Left kidney (tissue), 2 donors: ENCODE data around the gene ARHGAP42. TPM values are rescaled to one million over a fixed set of nuclear protein-coding genes. Genes with fewer than 3 reads are reported as not detected.

Experiments used
- DNase-seq: peaks from one replicate; pipeline ENCODE4 v3.0.0-alpha.2; 2013
- polyA plus RNA-seq: library from polyadenylated mRNA; unstranded; fragments of 120-200 nt; gene quantifications from one replicate; pipeline ENCODE4 v1.2.1, GENCODE V29; 2013; ENCODE audit not compliant: insufficient read length

The ARHGAP42 gene
- polyA plus RNA-seq, 1 donor, result 35.3 TPM

- no peak for DNase-seq
Measured at GRCh38 chr11:100677796-100678195, 9.3 kb upstream of the ARHGAP42 start.

- DNase-seq, result no peak
Measured at GRCh38 chr11:100680070-100680469, 7.0 kb upstream of the ARHGAP42 start.

GRCh38 chr11:100681064-100681502 lies 6.0 kb upstream of the ARHGAP42 start:
- DNase-seq, result peak; percentile 26

GRCh38 chr11:100682247-100682969 lies 4.7 kb upstream of the ARHGAP42 start:
- DNase-seq, result peak; percentile 31

GRCh38 chr11:100683126-100683525 lies 4.0 kb upstream of the ARHGAP42 start:
- no peak for DNase-seq

GRCh38 chr11:100684101-100685065 lies 2.7 kb upstream of the ARHGAP42 start:
- no peak for DNase-seq

GRCh38 chr11:100686476-100687053 lies 523 bp upstream of the ARHGAP42 start:
- DNase-seq, result no peak

- DNase-seq, result peak; percentile 90
Measured at GRCh38 chr11:100687630-100688395, 725 bp downstream of the ARHGAP42 start.

GRCh38 chr11:100689141-100689540 lies 2.1 kb downstream of the ARHGAP42 start:
- no peak for DNase-seq

- no peak for DNase-seq
Measured at GRCh38 chr11:100691896-100692653, 5.0 kb downstream of the ARHGAP42 start.

GRCh38 chr11:100695911-100696310 lies 8.8 kb downstream of the ARHGAP42 start:
- DNase-seq, result no peak

- DNase-seq, result no peak
Measured at GRCh38 chr11:100703139-100703538, 16.1 kb downstream of the ARHGAP42 start.

GRCh38 chr11:100703801-100704575 lies 16.9 kb downstream of the ARHGAP42 start:
- no peak for DNase-seq

GRCh38 chr11:100705447-100705846 lies 18.4 kb downstream of the ARHGAP42 start:
- no peak for DNase-seq

GRCh38 chr11:100706179-100706578 lies 19.1 kb downstream of the ARHGAP42 start:
- DNase-seq, result no peak

GRCh38 chr11:100709233-100709957 lies 22.3 kb downstream of the ARHGAP42 start:
- DNase-seq, result no peak

GRCh38 chr11:100711984-100712383 lies 24.9 kb downstream of the ARHGAP42 start:
- no peak for DNase-seq

GRCh38 chr11:100712583-100712982 lies 25.5 kb downstream of the ARHGAP42 start:
- DNase-seq, result no peak

- no peak for DNase-seq
Measured at GRCh38 chr11:100715165-100715761, 28.2 kb downstream of the ARHGAP42 start.
